Mammary epithelial cell (primary cell): ENCODE measurements around the gene ADAM12.

Experiments
- EZH2 ChIP-seq: IDR thresholded peaks from 2 replicates; pipeline ENCODE4 v1.6.1; 2012; ENCODE audit warnings: low read length, inconsistent platforms, borderline replicate concordance
- TF ChIP-seq, protein P1 (sequence below), 2 donors: IDR thresholded peaks in 1 of 2; conservative IDR thresholded peaks in 1 of 2; 2 replicates each; pipeline ENCODE4 v1.5.1; 2011 to 2012; ENCODE audit warnings: inconsistent platforms in 2 of 2, low read length in 2 of 2, mild to moderate bottlenecking in 2 of 2, control low read depth in 1 of 2, low read depth in 1 of 2; ENCODE audit not compliant: insufficient read depth in 1 of 2; ENCODE audit errors: extremely low read depth in 1 of 2

DNA sequence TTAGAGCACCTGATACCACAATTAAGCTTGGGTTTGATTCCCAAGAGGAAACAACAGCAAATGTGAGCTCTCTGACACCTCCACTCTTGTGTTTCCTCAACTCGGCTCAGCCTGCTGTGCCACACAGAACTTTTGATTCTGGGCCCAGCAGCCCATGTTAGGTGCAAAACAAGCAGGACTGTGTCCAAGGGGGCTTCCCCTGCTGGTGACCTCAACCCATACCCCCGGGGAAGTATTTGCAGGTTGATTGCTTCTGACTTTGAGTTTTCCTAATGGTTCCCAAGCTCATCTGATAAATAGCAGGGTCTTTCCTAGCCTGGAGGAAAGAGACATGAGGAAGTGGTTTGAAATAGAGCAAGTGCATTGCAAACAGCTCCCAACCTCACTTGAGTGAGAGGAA lies 43.5 kb upstream of the ADAM12 start:
- TF ChIP-seq, protein P1, sequence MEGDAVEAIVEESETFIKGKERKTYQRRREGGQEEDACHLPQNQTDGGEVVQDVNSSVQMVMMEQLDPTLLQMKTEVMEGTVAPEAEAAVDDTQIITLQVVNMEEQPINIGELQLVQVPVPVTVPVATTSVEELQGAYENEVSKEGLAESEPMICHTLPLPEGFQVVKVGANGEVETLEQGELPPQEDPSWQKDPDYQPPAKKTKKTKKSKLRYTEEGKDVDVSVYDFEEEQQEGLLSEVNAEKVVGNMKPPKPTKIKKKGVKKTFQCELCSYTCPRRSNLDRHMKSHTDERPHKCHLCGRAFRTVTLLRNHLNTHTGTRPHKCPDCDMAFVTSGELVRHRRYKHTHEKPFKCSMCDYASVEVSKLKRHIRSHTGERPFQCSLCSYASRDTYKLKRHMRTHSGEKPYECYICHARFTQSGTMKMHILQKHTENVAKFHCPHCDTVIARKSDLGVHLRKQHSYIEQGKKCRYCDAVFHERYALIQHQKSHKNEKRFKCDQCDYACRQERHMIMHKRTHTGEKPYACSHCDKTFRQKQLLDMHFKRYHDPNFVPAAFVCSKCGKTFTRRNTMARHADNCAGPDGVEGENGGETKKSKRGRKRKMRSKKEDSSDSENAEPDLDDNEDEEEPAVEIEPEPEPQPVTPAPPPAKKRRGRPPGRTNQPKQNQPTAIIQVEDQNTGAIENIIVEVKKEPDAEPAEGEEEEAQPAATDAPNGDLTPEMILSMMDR (conservative IDR thresholded peaks at IDR 0.05 in 1 of 2, IDR thresholded peaks at IDR 0.05 in 1 of 2; ENCODE audit: extremely low read depth in 1 of 2, insufficient read depth in 1 of 2, low read depth in 1 of 2, low read length in 2 of 2): no peak
- TF ChIP-seq EZH2: no peak
